ENCODE results near the gene FKBP1C. TPM values are rescaled to one million over a fixed set of nuclear protein-coding genes. Genes with fewer than 3 reads are reported as not detected.
"Not testable (repeated sequence)": the region's sequence is repeated elsewhere in the genome, so short reads cannot be mapped to it uniquely, and the experiment has no call there.

Gene FKBP1C
- total and polyA plus RNA-seq, 4 donors, result 0.15 to 2.5 (median 0.64) TPM

- H3K4me3 ChIP-seq; H3K9ac ChIP-seq (ENCODE audit: insufficient read depth in 1 of 2, low read length in 2 of 2); H3K4me1 ChIP-seq (ENCODE audit: control insufficient read depth in 5 of 5, insufficient read depth in 5 of 5, low read length in 5 of 5); DNase-seq; H3K27me3 ChIP-seq (ENCODE audit: control insufficient read depth in 3 of 3, insufficient read depth in 3 of 3, low read length in 2 of 3); H3K27ac ChIP-seq (ENCODE audit: low read depth in 1 of 2, low read length in 1 of 2); ATAC-seq (ENCODE audit: insufficient read depth, low FRiP score); H3K36me3 ChIP-seq (ENCODE audit: control insufficient read depth in 4 of 4, insufficient read depth in 4 of 4, low read length in 4 of 4): not testable (repeated sequence)
- peaks cover 0 to 10% (median 0%) of the 10 kb centered on the region in 4 donors for H3K9me3 ChIP-seq (ENCODE audit: control insufficient read depth in 4 of 4, insufficient read depth in 3 of 4, low read length in 3 of 4)
- 88 to 92% methylated on average over 32 of the region's 32 CpGs for WGBS, 2 donors
Observed at GRCh38 chr6:63227928-63228894, 16.9 kb downstream of the FKBP1C start.

DNA sequence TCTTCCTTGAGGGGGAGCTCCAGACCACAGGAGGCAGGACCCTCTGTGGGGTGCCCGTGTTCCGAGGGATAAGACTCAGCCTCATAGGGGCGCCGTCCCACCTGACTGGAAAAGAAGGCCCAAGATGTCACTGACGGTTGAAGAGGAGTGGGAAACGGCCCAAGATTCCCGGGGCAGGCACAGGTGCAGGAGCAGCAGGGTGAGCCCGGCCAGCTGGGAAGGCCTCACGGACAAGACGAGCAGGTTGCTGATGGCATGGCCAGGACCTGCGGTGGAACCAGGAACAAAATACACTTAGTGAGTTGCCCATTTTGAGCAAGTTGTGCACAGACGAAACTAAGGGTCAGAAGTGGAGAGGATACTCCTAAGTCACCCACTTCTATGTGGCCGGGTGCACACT lies 18.8 kb downstream of the FKBP1C start:
- not testable (repeated sequence) for H3K27ac ChIP-seq (ENCODE audit: low read depth in 1 of 2, low read length in 1 of 2); H3K4me1 ChIP-seq (ENCODE audit: control insufficient read depth in 5 of 5, insufficient read depth in 5 of 5, low read length in 5 of 5); H3K36me3 ChIP-seq (ENCODE audit: control insufficient read depth in 4 of 4, insufficient read depth in 4 of 4, low read length in 4 of 4); H3K4me3 ChIP-seq; H3K27me3 ChIP-seq (ENCODE audit: control insufficient read depth in 3 of 3, insufficient read depth in 3 of 3, low read length in 2 of 3); H3K9ac ChIP-seq (ENCODE audit: insufficient read depth in 1 of 2, low read length in 2 of 2); ATAC-seq (ENCODE audit: insufficient read depth, low FRiP score); DNase-seq
- 92 to 93% methylated on average over 12 to 13 of the region's 13 CpGs for WGBS, 2 donors
- peaks cover 0 to 10% (median 0%) of the 10 kb centered on the region in 4 donors for H3K9me3 ChIP-seq (ENCODE audit: control insufficient read depth in 4 of 4, insufficient read depth in 3 of 4, low read length in 3 of 4)

DNA sequence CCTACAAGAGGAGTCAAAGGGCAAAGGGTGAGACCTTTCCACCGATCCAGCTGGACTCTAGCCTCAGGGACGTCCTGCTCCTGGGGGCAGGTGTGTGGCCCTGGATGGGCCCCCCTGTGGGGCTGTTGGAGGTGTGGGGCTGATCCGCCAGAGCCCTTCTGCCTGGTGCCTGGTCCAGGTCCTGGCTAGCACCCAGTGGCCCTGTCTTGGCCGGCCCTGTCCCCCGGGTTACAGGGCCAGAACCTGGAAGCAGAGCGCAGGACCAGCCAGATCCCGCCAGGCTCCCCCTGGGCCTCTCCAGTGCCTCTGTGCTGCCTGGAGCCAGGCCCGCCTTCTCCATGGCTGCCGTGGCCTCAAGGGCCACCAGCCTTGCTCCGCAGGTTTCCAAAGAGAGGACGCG lies 19.2 kb downstream of the FKBP1C start:
- 74 to 91% methylated on average over 8 to 12 of the region's 12 CpGs for WGBS, 2 donors
- not testable (repeated sequence) for H3K9ac ChIP-seq (ENCODE audit: insufficient read depth in 1 of 2, low read length in 2 of 2); DNase-seq; H3K27me3 ChIP-seq (ENCODE audit: control insufficient read depth in 3 of 3, insufficient read depth in 3 of 3, low read length in 2 of 3); H3K36me3 ChIP-seq (ENCODE audit: control insufficient read depth in 4 of 4, insufficient read depth in 4 of 4, low read length in 4 of 4); H3K4me3 ChIP-seq; H3K27ac ChIP-seq (ENCODE audit: low read depth in 1 of 2, low read length in 1 of 2); H3K4me1 ChIP-seq (ENCODE audit: control insufficient read depth in 5 of 5, insufficient read depth in 5 of 5, low read length in 5 of 5); ATAC-seq (ENCODE audit: insufficient read depth, low FRiP score)
- peaks cover 0 to 10% (median 0%) of the 10 kb centered on the region in 4 donors for H3K9me3 ChIP-seq (ENCODE audit: control insufficient read depth in 4 of 4, insufficient read depth in 3 of 4, low read length in 3 of 4)

GRCh38 chr6:63236398-63236817 lies 25.1 kb downstream of the FKBP1C start:
- WGBS, 2 donors, result 50 to 55% methylated on average over 3 of the region's 3 CpGs
- TF ChIP-seq, protein P1, sequence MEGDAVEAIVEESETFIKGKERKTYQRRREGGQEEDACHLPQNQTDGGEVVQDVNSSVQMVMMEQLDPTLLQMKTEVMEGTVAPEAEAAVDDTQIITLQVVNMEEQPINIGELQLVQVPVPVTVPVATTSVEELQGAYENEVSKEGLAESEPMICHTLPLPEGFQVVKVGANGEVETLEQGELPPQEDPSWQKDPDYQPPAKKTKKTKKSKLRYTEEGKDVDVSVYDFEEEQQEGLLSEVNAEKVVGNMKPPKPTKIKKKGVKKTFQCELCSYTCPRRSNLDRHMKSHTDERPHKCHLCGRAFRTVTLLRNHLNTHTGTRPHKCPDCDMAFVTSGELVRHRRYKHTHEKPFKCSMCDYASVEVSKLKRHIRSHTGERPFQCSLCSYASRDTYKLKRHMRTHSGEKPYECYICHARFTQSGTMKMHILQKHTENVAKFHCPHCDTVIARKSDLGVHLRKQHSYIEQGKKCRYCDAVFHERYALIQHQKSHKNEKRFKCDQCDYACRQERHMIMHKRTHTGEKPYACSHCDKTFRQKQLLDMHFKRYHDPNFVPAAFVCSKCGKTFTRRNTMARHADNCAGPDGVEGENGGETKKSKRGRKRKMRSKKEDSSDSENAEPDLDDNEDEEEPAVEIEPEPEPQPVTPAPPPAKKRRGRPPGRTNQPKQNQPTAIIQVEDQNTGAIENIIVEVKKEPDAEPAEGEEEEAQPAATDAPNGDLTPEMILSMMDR (IDR thresholded peaks at IDR 0.05; ENCODE audit: control extremely low read depth, extremely low read depth), result no peak
- H3K27me3 ChIP-seq (ENCODE audit: control insufficient read depth in 3 of 3, insufficient read depth in 3 of 3, low read length in 2 of 3), result no peaks in the 10 kb centered on the region
- H3K9ac ChIP-seq (ENCODE audit: insufficient read depth in 1 of 2, low read length in 2 of 2), result no peak overlapping the region
- no peaks in the 10 kb centered on the region for H3K9me3 ChIP-seq (ENCODE audit: control insufficient read depth in 4 of 4, insufficient read depth in 3 of 4, low read length in 3 of 4)
- DNase-seq (no peak), ATAC-seq (ENCODE audit: insufficient read depth, low FRiP score) (no peak)
- H3K4me3 ChIP-seq, result no peak overlapping the region
- no peaks in the 10 kb centered on the region for H3K36me3 ChIP-seq (ENCODE audit: control insufficient read depth in 4 of 4, insufficient read depth in 4 of 4, low read length in 4 of 4)
- H3K4me1 ChIP-seq (ENCODE audit: control insufficient read depth in 5 of 5, insufficient read depth in 5 of 5, low read length in 5 of 5), result no peaks in the 10 kb centered on the region
- H3K27ac ChIP-seq (ENCODE audit: low read depth in 1 of 2, low read length in 1 of 2), result no peak overlapping the region

DNA sequence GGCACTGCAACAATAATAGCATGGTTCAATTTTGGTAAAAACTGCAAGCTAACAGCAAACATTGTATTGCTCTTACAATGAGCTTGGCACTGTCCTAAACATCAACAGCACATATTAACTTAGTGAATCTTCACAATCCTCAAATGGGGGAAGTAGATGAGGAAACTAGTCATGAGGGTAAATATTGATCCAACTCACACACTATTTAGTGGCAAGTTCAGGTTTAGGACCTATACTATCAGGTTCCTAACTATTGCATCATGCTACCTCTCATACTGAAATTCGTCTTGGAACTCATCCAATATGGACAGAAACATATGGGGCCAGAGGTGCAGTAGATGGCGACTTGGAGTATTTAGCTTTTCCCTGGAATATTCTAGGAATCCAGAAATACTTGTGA lies 34.2 kb downstream of the FKBP1C start:
- DNase-seq (no peak), ATAC-seq (ENCODE audit: insufficient read depth, low FRiP score) (no peak)
- H3K9me3 ChIP-seq (ENCODE audit: control insufficient read depth in 4 of 4, insufficient read depth in 3 of 4, low read length in 3 of 4), result no peaks in the 10 kb centered on the region
- H3K4me3 ChIP-seq, result no peak overlapping the region
- 52 to 76% methylated on average over 2 of the region's 2 CpGs for WGBS, 2 donors
- no peaks in the 10 kb centered on the region for H3K4me1 ChIP-seq (ENCODE audit: control insufficient read depth in 5 of 5, insufficient read depth in 5 of 5, low read length in 5 of 5)
- no peak overlapping the region for H3K27ac ChIP-seq (ENCODE audit: low read depth in 1 of 2, low read length in 1 of 2)
- H3K36me3 ChIP-seq (ENCODE audit: control insufficient read depth in 4 of 4, insufficient read depth in 4 of 4, low read length in 4 of 4), result no peaks in the 10 kb centered on the region
- no peak overlapping the region for H3K9ac ChIP-seq (ENCODE audit: insufficient read depth in 1 of 2, low read length in 2 of 2)
- TF ChIP-seq, protein P1 (IDR thresholded peaks at IDR 0.05; ENCODE audit: control extremely low read depth, extremely low read depth), result no peak
- H3K27me3 ChIP-seq (ENCODE audit: control insufficient read depth in 3 of 3, insufficient read depth in 3 of 3, low read length in 2 of 3), result no peaks in the 10 kb centered on the region
